HG03469 (cell line): Measurements from ENCODE around the gene CCNY.

ENCODE experiments used
- ATAC-seq: cut with Tn5 transposase; IDR thresholded peaks from one replicate; pipeline ENCODE4 v1.9.1; 2021; ENCODE audit warnings: mild to moderate bottlenecking, moderate library complexity, moderate number of reproducible peaks; ENCODE audit not compliant: unreplicated experiment

CCNY gene

GRCh38 chr10:35331894-35332640 lies 4.2 kb upstream of the CCNY start:
- ATAC-seq: no peak

- no peak for ATAC-seq
These were observed 2.0 kb upstream of the CCNY start for GRCh38 chr10:35334297-35334696.

GRCh38 chr10:35335133-35336083 lies 901 bp upstream of the CCNY start:
- no peak for ATAC-seq

GRCh38 chr10:35336921-35337823 lies 863 bp downstream of the CCNY start:
- no peak for ATAC-seq

GRCh38 chr10:35339942-35340341 lies 3.6 kb downstream of the CCNY start:
- peak; percentile 44 for ATAC-seq

GRCh38 chr10:35340975-35341374 lies 4.7 kb downstream of the CCNY start:
- ATAC-seq: no peak

- peak; percentile 76 for ATAC-seq
These were observed 5.2 kb downstream of the CCNY start for GRCh38 chr10:35341521-35341920.

GRCh38 chr10:35342183-35342753 lies 6.0 kb downstream of the CCNY start:
- ATAC-seq: no peak

GRCh38 chr10:35343739-35344138 lies 7.4 kb downstream of the CCNY start:
- no peak for ATAC-seq

- ATAC-seq: no peak
These were observed 9.1 kb downstream of the CCNY start for GRCh38 chr10:35345383-35345742.

- ATAC-seq: no peak
These were observed 9.9 kb downstream of the CCNY start for GRCh38 chr10:35346248-35346647.

GRCh38 chr10:35347121-35347562 lies 10.8 kb downstream of the CCNY start:
- no peak for ATAC-seq

GRCh38 chr10:35347899-35348608 lies 11.7 kb downstream of the CCNY start:
- no peak for ATAC-seq

- ATAC-seq: no peak
These were observed 12.5 kb downstream of the CCNY start for GRCh38 chr10:35348609-35349388.

- ATAC-seq: no peak
These were observed 13.1 kb downstream of the CCNY start for GRCh38 chr10:35349389-35349915.

- no peak for ATAC-seq
These were observed 14.7 kb downstream of the CCNY start for GRCh38 chr10:35351021-35351420.

GRCh38 chr10:35352097-35352496 lies 15.8 kb downstream of the CCNY start:
- ATAC-seq: no peak

- ATAC-seq: no peak
These were observed 16.2 kb downstream of the CCNY start for GRCh38 chr10:35352512-35352911.

- no peak for ATAC-seq
These were observed 17.1 kb downstream of the CCNY start for GRCh38 chr10:35353395-35353794.
